NCI-H510A (cell line): ENCODE results near the gene NBL1.

Experiments
- DNase-seq: peaks from one replicate; lab custom pipeline; 2025; lab: John Stamatoyannopoulos, UW

The NBL1 gene

DNA sequence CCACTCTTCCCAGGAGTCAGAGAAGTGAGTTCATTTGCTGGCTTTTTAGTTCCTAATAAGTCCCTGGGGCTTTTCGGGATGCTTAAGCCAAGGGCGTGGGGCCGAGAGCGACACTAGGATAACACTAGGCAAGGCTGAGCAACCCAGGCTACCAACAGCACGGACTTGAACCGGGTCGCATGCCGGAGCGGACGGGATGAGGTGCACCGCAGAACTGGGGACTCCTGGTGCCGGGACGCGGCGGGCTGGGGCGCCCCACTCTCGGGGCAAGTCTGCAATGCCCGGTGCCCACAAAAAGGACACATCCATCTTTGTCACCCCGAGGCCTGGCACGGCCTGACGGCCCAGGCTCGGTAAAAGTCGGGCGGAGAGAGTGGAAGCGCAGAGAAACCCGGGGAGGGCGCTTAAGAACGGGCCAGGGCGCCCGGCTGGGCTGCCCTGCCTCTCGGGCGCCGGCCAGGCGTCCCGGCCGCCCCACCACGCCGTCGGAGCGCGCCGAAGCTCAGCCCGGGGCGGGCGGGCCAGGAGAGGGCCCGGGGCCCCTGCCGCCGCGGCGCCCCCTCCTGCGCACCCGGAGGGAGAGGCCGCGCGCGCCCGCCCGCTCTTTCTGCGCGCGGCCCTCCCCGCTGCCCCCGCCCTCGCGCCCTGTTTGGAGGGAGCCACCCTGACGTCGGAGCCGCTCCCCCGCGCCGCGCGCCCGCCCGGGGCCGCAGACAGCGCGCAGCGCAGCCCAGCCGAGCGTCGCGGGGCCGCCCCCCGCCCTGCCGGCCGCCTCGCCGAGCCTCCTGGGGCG, at the start of gene NBL1:
Gene NBL1 (plus strand): TSS at position 710 of the 793 bp plus-strand sequence. CDS start 10,720 bp downstream, outside the sequence.
- peak; percentile 84 for DNase-seq

- peak; percentile 53 for DNase-seq
Observed at GRCh38 chr1:19596065-19596713, 47.9 kb upstream of the NBL1 start.

- peak; percentile 100 for DNase-seq
Observed at GRCh38 chr1:19596714-19597495, 47.2 kb upstream of the NBL1 start.

- no peak for DNase-seq
Observed at GRCh38 chr1:19597496-19598309, 46.4 kb upstream of the NBL1 start.

- DNase-seq: no peak
Observed at GRCh38 chr1:19599810-19600209, 44.3 kb upstream of the NBL1 start.

DNA sequence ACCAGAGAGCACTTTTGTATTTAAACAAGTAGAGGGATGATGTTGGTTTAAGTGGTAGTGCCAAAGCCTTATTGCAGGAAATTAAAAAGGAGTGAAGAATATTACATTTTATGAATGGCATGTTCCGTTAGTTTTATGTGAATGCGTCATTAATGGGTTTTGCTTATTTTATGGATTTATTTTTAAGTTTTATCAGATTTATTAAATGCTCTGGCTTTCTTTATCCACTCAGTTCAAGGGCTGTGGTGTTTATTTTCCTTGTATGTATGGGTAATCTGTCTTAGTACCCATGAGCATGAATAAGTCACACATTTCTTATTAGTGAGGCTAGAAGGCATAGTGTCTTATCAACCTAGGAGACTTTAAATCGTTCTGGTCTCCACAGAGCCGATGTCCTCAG, 41.6 kb upstream of the NBL1 start:
- DNase-seq: no peak

DNA sequence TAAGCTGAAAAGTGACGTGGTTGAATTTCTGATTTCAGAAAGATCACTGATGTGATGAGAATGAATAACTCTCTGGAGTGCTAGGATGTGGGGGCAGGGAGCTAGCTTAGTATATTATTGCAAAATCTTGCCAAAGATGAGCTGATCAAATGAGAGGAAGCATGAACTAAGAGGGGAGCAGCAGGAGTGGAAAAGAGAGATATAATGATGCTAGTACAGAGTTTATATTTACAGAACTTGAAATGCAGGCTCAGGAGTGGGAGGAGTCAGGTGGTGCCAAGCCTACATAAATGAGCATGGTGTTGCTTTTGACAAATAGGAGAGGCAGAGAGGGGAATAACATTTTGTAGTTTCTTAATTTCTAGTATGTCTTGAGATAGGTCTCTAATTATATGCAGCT, 38.1 kb upstream of the NBL1 start:
- no peak for DNase-seq

DNA sequence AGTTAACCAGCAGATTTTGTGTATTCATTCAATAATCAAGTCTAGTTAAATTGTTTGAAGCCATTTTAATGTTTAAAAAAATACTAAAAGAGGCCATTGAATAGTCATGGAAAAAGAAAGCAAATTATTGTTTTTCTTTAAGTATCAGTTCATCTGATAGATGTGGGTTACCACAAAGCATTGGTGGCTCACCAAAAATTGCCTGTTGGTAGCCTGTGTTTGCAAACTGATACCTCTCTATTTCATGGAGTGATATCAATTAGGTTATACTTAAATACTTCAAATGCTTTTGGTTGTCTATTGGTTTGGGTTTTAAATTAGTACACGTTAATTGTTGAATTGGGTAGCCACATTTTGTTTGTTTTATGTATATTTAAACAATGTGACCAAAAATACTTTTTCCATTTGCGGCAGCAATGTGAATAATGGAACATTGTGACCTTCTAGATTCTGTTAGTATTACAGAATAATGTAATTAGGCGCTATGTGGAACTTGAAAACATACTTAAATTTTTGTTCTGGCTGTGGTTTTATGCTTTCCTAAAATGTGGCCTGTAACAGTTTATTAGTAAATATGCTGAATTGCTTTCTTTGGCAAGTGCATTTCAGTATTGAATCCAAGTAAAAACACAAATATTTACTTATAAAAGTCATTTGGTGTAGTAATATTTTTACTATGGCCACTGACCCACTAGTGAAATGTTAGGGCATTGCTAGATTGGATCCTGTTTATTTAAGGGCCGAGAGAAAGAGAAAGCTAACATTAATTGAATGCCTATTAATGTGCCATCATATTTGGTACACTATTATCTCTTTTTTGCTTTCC, 37.1 kb upstream of the NBL1 start:
- no peak for DNase-seq

GRCh38 chr1:19608232-19608631, 35.9 kb upstream of the NBL1 start:
- no peak for DNase-seq

DNA sequence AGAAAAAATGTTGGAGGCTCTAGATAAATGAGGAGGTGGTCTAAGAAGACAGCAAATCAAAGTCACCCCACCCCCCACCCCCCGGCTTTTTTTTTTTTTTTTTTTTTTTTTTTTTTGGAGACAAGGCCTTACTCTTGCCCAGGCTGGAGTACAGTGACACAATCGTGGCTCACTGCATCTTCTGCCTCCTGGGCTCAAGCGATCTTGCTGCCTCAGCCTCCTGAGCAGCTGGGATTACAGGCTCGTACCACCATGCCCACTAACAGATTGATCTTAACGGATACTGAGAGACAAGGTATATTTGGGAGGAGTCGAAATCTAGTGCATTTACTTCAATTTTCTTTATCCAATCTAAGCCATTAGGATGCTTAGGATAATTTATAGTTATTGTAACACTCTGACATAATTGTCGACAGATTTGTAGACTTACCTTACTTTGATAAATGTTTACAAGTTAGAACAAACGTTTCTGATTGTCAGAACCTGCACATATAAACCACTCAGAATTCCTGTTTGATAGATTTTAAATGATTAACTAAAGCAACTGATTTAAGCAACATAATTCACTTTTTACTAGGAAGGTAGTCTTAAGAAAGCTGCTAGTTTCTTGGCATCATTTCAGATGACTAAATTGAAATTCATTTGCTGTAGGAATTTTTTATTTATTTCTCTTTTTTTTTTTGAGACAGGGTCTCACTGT, 33.7 kb upstream of the NBL1 start:
- no peak for DNase-seq

- DNase-seq: no peak
Observed at GRCh38 chr1:19612530-19612929, 31.6 kb upstream of the NBL1 start.

DNA sequence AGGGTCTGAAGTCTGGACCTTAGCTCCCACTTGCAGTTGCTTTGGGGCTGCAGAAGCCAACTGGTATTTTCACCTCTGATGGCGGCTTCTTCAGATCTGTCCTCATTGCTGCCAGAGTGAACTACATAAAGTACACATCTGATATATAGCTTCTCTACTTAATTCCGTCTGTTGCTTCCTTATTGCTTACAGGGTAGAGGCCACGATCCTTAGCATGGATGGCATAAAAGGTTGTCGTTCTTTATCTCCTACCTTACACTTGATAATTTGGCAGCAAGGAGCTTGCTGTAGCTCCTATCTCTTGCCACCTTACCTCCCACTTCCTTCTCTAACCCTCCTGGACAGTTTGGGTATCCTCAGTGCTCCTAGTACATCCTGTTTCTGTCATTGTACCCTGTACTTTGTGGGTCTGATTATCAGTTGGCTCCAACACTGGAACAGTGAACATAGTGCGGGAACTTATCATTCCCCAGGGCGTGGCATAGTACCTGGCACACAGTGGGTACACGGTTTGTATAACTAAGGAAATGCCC, 30.9 kb upstream of the NBL1 start:
- no peak for DNase-seq

DNA sequence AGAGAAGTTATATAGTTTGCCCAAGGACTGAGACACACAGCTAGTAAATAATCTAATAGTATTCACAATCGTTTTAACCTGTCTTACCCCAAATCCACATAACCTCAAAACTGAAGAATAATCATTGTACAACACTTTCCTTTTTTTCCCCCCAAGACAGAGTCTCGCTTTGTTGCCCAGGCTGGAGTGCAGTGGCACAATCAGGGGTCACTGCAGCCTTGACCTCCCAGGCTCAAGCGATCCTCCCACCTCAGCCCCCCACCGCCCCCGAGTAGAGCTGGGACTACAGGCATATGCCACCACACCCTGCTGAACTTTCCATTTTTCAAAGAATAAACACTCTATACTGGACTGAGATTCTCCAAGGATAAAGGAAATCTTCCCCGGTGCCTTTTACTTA, 28.7 kb upstream of the NBL1 start:
- no peak for DNase-seq

GRCh38 chr1:19616489-19616888, 27.6 kb upstream of the NBL1 start:
- DNase-seq: no peak

DNA sequence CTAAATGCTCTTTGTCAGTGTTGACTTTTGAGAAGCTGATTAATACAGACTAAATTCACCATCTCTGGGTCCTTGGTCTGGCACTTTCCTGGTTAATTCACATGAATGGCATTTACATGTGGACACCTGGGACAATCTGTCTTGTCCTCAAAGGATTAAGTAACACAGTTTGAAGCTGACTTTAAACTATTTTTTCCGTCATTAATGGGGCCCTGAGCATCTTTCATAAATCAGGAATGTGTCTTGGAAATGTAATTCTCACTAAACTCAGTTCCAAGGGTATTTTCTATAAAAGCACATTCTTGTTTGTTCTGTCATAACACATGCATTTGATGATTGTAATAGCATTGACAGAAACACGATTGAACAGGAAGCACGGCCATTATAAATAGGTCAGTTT, 26.7 kb upstream of the NBL1 start:
- DNase-seq: no peak

DNA sequence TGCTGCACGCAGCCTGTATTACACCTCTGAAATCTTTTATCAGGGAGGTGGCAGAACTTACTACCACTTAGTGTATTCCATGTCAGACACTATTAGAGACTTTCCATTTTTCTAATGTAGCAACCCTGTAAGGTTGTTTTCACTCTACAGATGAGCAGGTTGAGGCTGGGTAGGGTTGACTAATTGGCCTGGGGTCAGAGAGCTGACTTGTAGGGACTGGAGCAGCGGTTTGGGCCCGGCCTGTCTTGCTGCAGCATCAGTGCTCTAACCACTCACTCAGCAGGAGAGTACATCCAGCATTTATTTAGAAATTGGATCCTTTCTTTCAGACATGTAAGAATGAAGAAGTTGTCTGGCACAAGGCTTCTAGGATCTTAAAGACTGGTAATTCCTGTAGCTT, 25.7 kb upstream of the NBL1 start:
- no peak for DNase-seq

DNA sequence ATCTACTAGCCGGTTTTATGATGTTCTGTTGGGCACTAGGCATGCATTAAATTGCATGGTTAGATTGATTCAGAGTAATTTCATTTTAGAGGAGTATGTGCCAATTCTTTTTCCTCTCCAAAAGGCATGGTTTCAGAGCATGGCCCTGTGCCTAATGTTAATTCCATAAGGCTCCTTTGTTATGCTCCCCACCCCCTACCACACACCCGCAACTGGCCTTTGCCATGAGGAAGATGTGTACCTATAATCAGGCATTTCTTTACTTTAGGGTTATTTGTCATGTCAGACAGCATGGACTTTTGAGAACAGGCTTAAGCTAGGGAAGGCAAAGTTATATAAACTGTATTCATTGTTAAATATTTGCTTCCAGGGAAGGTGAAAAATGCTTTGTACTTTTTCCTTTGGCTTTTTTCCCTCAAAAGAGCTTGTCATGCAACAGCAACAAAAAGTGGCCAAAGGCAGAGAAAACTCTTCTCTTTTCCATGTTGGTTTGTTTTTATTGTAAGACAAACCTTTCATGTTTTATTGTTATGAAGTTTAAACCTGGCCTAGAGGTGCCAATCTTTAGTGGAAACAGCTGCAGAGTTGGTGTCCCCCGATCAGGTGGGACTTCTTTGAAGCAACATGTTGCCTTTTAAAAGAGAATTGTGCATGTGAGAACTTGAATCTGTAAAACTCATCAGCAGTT, 24.3 kb upstream of the NBL1 start:
- DNase-seq: no peak

- no peak for DNase-seq
Observed at GRCh38 chr1:19620786-19621185, 23.3 kb upstream of the NBL1 start.

GRCh38 chr1:19621274-19621950, 22.7 kb upstream of the NBL1 start:
- no peak for DNase-seq
